ENCODE data around the gene FAM50B.

GRCh38 chr6:3895312-3895653 is 46.1 kb downstream of the FAM50B start:
- TF ChIP-seq CTCF (conservative IDR thresholded peaks at IDR 0.05; ENCODE audit: low read depth, low read length) (no peak), RAD21 (IDR thresholded peaks at IDR 0.05; ENCODE audit: low read length) (no peak), MAZ (IDR thresholded peaks at IDR 0.05; ENCODE audit: borderline replicate concordance, low read depth, low read length) (no peak), CEBPB (IDR thresholded peaks at IDR 0.05; ENCODE audit: low read depth, low read length) (no peak), POLR2A (IDR thresholded peaks at IDR 0.05; ENCODE audit: low read depth, low read length) (no peak), RFX5 (IDR thresholded peaks at IDR 0.05; ENCODE audit: low read depth, low read length) (no peak), MXI1 (IDR thresholded peaks at IDR 0.05; ENCODE audit: borderline replicate concordance, low read depth, low read length) (no peak), CHD1 (IDR thresholded peaks at IDR 0.05; ENCODE audit: low read depth, low read length) (no peak), NFE2L2 (IDR thresholded peaks at IDR 0.05; ENCODE audit: low read depth, low read length) (no peak), USF2 (IDR thresholded peaks at IDR 0.05; ENCODE audit: low read depth, low read length) (no peak)

Data from IMR-90 (cell line).